ENCODE data around the gene GPX5.
"Not testable (repeated sequence)": the region's sequence is repeated elsewhere in the genome, so short reads cannot be mapped to it uniquely, and the experiment has no call there.

DNA sequence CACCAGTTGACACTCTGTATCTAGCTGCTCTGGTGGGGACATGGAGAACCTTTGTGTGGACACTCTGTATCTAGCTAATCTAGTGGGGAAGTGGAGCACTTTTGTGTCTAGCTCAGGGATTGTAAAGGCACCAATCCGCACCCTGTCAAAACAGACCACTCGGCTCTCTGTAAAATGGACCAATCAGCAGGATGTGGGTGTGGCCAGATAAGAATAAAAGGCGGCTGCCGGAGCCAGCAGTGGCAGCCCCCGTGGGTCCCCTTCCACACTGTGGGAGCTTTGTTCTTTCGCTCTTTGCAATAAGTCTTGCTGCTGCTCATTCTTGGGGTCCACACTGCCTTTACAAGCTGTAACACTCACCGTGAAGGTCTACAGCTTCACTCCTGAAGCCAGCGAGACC is 13.3 kb upstream of the GPX5 start:
- TF ChIP-seq POLR2AphosphoS5 (IDR thresholded peaks at IDR 0.05; ENCODE audit: low read depth); REST (IDR thresholded peaks at IDR 0.05; ENCODE audit: unreplicated experiment); CTCF (conservative IDR thresholded peaks at IDR 0.05; ENCODE audit: low read depth in 2 of 2); EZH2phosphoT487 (IDR thresholded peaks at IDR 0.05; ENCODE audit: unreplicated experiment); CREB1 (CRISPR knock-in tag; IDR thresholded peaks at IDR 0.05; ENCODE audit: low read depth); EZH2 (IDR thresholded peaks at IDR 0.05; ENCODE audit: low read depth, unreplicated experiment); ZNF331 (CRISPR knock-in tag; IDR thresholded peaks at IDR 0.05; ENCODE audit: low read depth); JUNB (IDR thresholded peaks at IDR 0.05; ENCODE audit: unreplicated experiment); STAT1 (IDR thresholded peaks at IDR 0.05; ENCODE audit: unreplicated experiment); NANOG (IDR thresholded peaks at IDR 0.05; ENCODE audit: borderline replicate concordance); ETS1 (IDR thresholded peaks at IDR 0.05); ZNF114 (CRISPR knock-in tag; IDR thresholded peaks at IDR 0.05): not testable (repeated sequence)
- TF ChIP-seq, protein P1, sequence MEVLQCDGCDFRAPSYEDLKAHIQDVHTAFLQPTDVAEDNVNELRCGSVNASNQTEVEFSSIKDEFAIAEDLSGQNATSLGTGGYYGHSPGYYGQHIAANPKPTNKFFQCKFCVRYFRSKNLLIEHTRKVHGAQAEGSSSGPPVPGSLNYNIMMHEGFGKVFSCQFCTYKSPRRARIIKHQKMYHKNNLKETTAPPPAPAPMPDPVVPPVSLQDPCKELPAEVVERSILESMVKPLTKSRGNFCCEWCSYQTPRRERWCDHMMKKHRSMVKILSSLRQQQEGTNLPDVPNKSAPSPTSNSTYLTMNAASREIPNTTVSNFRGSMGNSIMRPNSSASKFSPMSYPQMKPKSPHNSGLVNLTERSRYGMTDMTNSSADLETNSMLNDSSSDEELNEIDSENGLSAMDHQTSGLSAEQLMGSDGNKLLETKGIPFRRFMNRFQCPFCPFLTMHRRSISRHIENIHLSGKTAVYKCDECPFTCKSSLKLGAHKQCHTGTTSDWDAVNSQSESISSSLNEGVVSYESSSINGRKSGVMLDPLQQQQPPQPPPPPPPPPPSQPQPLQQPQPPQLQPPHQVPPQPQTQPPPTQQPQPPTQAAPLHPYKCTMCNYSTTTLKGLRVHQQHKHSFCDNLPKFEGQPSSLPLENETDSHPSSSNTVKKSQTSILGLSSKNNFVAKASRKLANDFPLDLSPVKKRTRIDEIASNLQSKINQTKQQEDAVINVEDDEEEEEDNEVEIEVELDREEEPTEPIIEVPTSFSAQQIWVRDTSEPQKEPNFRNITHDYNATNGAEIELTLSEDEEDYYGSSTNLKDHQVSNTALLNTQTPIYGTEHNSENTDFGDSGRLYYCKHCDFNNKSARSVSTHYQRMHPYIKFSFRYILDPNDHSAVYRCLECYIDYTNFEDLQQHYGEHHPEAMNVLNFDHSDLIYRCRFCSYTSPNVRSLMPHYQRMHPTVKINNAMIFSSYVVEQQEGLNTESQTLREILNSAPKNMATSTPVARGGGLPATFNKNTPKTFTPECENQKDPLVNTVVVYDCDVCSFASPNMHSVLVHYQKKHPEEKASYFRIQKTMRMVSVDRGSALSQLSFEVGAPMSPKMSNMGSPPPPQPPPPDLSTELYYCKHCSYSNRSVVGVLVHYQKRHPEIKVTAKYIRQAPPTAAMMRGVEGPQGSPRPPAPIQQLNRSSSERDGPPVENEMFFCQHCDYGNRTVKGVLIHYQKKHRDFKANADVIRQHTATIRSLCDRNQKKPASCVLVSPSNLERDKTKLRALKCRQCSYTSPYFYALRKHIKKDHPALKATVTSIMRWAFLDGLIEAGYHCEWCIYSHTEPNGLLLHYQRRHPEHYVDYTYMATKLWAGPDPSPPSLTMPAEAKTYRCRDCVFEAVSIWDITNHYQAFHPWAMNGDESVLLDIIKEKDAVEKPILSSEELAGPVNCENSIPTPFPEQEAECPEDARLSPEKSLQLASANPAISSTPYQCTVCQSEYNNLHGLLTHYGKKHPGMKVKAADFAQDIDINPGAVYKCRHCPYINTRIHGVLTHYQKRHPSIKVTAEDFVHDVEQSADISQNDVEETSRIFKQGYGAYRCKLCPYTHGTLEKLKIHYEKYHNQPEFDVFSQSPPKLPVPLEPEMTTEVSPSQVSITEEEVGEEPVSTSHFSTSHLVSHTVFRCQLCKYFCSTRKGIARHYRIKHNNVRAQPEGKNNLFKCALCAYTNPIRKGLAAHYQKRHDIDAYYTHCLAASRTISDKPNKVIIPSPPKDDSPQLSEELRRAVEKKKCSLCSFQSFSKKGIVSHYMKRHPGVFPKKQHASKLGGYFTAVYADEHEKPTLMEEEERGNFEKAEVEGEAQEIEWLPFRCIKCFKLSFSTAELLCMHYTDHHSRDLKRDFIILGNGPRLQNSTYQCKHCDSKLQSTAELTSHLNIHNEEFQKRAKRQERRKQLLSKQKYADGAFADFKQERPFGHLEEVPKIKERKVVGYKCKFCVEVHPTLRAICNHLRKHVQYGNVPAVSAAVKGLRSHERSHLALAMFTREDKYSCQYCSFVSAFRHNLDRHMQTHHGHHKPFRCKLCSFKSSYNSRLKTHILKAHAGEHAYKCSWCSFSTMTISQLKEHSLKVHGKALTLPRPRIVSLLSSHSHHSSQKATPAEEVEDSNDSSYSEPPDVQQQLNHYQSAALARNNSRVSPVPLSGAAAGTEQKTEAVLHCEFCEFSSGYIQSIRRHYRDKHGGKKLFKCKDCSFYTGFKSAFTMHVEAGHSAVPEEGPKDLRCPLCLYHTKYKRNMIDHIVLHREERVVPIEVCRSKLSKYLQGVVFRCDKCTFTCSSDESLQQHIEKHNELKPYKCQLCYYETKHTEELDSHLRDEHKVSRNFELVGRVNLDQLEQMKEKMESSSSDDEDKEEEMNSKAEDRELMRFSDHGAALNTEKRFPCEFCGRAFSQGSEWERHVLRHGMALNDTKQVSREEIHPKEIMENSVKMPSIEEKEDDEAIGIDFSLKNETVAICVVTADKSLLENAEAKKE (CRISPR knock-in tag; IDR thresholded peaks at IDR 0.05): not testable (repeated sequence)

Data from GM23338 (cell line).